GM19328 (cell line): ENCODE data around the gene TMEM126B.
"Not testable (repeated sequence)": the region's sequence is repeated elsewhere in the genome, so short reads cannot be mapped to it uniquely, and the experiment has no call there.

Source experiments
- ATAC-seq: cut with Tn5 transposase; IDR thresholded peaks from one replicate; pipeline ENCODE4 v1.9.1; 2021; ENCODE audit warnings: mild to moderate bottlenecking, moderate library complexity; ENCODE audit not compliant: unreplicated experiment

TMEM126B gene

DNA sequence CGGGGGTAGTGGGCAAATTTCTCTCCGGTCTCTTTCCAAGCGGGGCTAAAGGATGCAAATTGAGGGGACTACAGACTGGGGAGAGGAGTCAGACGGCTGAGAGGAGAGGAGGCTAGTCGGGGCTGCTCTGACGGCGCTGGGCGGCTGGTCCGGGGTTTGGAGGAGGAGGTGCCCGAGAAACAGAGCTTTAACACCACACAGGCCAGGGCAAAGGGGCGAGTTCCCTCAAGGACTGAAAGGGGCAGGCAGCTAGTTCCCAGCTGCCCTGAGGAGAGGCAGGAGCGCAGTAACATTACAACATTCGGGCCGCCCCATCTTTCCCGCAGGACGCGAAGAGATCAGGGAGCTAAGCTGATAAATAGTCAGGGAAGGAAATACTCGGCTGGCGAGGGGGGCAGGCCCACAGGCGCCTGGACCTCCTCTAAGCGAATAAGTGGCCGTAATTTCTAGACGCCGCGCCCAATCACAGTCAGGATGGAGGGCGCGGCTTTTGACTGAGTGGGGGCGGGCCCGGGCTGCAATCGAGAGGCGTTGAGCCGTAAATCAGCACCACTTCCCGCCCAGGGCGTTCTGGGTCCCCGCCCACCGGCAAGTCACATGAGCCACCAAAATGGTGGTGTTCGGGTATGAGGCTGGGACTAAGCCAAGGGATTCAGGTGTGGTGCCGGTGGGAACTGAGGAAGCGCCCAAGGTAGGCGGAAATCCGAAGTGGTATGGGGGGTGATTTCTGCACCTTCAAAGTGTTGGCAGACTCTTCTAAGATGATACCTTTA is at the start of gene TMEM126B:
Gene TMEM126B (plus strand): TSS at position 596 of the 773 bp plus-strand sequence. CDS start 15 bp downstream, at position 611.
- peak; percentile 99 for ATAC-seq

DNA sequence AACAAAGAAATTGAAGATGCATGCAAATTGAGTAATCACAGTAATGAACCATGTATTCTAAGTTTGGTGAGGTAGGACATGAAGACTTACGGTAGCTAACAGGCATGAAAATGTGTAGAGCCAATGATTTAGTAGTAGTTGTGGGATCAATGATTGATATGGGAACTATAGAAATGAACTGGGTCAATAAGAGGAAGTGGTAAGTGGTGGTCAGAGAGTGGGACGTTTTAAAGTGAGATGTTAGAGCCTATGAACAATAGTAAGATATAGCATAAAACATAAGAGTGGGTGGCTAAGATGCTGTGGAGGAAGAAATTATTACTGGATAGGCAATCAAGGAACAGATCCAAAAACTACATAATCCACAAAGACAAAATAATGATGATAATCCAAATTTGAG is 46.3 kb upstream of the TMEM126B start:
- ATAC-seq = no peak

DNA sequence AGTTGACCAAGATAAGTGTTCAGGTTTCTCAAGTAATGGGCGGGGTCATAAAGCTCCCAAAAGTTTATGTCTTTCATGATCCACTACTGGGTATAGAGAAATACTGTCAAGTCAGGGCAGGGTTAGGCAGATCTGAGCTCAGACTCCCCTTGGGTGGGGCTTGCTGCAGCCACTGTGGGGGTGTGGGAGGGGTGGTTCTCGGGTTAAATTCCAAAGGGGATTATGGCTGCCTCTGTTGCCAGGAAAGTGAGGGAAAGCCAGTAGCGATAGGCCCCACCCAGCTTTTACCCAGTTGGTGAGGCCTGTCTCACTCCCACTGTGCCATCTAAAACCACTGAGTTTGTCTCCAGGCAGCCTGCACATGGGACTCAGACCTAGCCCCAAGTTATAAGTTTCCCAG is 39.0 kb upstream of the TMEM126B start:
- ATAC-seq = no peak

DNA sequence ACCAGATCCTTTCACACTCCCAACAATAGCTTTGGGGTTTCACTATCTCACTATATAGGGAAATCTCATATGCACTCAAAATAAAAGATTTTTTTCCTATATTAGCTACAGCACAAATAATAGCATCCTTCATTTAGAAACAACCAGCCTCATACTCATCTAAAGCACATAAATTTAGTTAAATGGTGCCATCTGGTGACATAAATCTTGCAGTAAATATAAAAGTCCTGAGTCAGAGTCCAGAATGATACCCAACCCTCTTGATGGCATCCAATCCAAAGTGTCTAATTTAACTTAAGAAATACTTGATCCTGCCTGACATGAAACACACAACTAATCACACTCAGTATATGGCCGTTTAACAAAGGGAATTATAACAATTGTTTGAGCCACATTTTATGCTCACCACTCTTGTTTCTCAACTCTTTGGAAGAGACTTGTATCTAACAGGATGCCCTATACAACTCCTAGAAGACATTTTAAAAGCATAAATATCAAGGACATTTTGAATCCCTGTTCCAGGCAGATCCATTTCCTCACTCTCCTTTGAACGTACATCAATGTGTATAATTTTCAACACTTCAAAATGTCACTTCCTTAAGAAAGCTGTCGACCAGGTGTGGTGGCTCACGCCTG is 37.4 kb upstream of the TMEM126B start:
- ATAC-seq = peak; percentile 55

DNA sequence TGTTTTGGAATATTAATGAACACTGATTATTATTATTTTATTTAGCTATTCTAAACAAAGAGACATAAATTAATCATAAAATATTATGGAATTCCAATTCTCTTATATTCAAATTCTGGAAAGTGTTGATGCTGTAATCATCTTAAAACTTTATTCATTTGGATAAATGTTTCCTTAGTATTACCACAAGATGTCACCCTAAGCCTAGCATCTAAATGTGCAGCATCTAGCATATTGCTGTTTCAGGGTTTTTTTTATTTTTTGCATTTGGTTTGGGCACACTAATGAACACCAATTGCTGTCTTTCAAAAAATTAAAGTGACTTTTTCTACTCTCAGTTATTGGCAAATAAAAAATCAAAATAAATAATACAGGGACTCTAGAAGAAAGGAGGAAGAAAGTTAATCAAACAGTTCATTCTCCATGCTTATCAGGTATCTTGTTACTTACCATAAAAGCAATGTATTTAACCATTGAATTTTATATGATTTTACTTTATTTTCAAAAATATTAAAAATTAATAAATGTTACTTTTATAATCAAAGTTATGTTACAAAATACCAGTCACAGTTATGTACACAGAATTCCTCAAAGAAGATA is 33.0 kb upstream of the TMEM126B start:
- ATAC-seq = no peak

DNA sequence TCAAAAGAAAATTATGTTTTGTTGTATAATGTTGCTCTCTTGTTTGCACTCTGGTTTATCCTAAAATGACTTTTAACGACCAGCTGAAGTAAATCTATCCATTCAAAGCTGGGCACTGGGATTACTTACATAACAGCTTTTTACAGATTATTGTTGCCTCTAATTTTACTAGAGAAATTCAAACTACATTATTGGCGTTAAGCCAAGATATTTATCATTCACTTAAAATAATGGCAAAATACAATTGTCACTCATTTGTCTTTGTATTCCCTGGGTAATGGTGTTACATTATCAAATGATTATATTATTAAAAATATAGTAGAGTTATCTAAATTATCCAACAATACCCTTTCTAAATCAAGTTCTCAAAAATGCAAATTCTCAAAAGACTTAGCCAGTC is 31.5 kb upstream of the TMEM126B start:
- ATAC-seq = no peak

DNA sequence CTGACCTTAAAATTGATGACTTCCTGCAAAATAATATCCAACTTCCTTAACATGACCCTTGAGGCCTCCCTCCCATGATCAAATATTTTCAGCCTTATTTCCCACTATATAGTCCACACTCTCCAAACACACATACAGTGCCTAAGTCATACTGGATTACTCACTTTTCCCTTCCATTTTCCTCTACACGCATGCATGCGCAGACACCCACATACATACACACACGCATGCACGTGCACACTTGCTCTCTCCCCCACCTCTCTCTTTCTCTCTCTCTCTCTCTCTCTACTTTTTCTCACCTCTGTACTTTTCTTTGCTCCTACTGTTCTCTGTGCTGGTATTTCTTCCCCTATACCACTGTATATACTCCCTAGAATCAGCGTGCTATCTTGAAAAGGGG is 29.3 kb upstream of the TMEM126B start:
- ATAC-seq = no peak

DNA sequence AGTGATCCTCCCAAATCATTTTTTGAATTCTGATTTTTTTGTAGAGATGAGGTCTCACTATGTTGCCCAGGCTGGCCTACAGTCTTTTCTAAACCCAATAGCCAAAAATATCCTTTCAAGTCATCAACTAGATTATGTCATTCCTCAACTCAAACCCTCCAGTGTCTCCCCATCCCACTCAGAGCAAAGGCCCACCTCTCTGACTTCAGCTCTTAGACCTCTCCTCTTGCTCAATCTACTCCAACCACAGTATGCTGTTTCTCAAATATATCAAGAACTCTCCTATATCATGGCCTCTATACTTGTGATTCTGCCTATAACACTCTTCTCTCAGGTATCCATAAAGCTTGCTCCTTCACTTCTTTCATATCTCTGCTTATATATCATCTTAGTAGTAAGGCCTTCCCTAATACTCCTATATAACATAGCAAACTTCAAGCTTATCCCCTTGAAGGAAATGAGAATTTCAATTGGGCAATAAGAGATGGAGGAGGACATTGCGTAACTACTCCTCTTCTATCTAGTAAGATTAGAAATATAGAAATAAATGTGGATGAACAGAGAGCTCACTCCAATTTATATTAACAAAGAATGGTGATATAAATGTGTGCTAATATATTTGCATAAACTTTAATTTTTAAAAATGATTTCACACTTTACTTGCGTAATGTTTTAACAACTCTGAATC is 25.7 kb upstream of the TMEM126B start:
- no peak for ATAC-seq

DNA sequence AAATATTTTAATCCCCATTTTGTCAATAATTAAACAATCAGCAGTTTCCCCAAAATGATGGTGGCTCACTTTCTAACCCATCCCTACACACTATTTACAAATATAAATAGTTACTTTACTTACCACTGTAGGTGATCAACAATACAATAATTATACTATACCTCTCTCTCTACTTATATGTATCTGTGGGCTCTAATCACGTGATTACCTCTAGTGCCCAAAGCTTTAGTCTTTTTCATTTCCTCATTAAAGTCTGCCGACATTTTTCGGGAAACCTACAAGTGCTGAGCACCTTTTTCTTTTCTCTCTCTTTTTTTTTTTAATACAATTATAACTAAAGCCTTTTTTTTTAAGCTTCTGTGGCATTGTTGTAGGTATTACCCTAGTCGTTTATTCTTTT is 25.2 kb upstream of the TMEM126B start:
- no peak for ATAC-seq

DNA sequence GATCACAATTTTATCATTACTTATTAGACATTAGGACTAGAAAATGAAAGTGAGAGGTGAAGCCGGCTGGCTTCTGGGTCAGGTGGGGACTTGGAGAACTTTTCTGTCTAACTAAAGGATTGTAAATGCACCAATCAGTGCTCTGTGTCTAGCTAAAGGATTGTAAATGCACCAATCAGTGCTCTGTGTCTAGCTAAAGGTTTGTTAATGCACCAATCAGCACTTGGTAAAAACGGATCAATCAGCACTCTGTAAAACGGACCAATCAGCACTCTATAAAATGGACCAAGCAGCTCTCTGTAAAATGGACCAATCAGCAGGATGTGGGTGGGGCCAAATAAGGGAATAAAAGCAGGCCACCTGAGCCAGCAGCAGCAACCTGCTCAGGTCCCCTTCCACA is 22.2 kb upstream of the TMEM126B start:
- not testable (repeated sequence) for ATAC-seq

DNA sequence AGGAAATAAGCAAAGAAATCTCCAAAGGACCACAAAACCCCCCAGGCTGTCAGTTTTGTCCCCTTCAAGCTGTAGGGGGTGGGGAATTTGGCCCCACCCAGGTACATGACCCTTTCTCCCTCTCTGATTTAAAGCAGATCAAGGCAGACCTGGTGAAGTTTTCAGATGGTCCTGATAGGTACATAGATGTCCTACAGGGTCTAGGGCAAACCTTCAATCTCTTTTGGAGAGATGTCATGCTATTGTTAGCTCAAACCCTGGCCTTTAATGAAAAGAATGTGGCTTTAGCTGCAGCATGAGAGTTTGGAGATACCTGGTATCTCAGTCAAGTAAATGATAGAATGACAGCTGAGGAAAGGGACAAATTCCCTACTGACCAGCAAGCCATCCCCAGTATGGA is 19.8 kb upstream of the TMEM126B start:
- ATAC-seq = not testable (repeated sequence)

DNA sequence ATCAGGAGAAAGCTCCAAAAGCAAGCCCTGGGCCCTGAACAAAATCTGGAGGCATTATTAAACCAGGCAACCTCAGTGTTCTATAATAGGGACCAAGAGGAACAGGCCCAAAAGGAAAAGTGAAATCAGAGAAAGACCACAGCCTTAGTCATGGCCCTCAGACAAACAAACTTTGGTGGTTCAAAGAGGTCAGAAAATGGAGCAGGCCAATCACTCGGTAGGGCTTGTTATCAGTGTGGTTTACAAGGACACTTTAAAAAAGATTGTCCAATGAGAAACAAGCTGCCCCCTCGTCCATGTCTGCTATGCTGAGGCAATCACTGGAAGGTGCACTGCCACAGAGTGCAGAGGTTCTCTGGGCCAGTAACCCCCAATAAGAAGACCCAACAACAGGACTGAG is 19.1 kb upstream of the TMEM126B start:
- not testable (repeated sequence) for ATAC-seq

DNA sequence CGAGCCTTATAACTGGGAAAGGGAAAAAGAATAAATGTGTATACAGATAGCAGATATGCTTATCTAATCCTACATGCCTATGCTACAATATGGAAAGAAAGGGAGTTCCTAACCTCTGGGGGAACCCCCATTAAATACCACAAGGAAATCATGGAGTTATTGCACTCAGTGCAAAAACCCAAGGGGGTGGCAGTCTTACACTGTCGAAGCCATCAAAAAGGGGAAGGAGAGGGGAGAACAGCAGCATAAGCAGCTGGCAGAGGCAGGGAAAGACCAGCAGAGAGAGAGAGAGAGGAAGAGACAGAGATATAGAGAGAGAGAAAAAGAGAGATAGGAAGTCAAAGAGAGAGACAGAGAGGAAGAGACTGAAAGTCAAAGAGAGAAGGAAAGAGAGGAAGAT is 16.8 kb upstream of the TMEM126B start:
- ATAC-seq = not testable (repeated sequence)

DNA sequence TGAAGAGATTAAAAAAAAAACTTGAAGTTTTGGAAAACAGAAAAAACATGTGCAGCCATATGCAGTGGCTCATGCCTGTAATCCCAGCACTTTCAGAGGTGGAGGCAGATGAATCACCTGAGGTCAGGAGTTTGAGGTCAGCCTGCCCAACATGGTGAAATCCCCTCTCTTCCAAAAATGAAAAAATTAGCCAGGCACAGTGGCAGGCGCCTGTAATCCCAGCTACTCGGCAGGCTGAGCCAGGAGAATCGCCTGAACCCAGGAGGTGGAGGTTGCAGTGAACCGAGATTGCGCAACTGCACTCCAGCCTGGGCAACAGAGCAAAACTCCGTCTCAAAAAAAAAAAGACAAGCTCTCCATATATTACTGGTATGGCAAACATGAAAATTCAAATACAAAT is 8.9 kb upstream of the TMEM126B start:
- no peak for ATAC-seq

DNA sequence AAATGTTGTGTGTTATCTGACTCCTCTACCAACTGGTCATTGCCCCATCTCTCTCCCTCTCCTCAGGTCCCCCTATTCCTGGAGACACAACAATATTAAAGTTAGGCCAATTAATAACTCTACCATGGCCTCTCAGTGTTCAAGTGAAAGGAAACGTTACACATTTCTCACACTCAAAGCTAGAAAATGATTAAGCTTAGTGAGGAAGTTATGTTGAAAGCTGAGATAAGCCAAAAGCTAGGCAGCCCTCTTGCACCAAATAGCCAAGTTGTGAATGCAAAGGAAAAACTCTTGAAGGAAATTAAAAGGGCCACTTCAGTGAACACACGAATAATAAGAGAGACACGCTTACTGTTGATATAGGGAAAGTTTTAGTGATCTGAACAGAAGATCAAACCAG is 8.1 kb upstream of the TMEM126B start:
- ATAC-seq = no peak

DNA sequence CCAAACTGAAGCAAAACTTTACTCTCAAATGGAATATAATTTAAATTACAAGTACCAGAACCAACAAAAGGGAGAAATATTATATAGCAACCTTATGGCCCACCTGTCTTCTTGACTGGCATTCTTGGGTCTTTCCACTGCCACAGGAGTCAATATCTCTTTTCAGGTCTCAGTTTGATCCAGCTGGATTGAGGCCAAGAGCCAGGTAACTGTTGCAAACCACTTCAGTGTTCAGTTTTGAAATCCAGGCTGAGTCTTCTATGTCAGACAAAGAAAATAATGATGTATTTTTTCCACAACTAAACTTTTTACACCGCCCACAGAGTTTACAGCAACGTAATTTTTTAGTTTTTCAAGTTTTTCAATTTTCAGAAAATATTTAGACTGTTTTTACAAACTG is 1.9 kb upstream of the TMEM126B start:
- ATAC-seq = no peak

DNA sequence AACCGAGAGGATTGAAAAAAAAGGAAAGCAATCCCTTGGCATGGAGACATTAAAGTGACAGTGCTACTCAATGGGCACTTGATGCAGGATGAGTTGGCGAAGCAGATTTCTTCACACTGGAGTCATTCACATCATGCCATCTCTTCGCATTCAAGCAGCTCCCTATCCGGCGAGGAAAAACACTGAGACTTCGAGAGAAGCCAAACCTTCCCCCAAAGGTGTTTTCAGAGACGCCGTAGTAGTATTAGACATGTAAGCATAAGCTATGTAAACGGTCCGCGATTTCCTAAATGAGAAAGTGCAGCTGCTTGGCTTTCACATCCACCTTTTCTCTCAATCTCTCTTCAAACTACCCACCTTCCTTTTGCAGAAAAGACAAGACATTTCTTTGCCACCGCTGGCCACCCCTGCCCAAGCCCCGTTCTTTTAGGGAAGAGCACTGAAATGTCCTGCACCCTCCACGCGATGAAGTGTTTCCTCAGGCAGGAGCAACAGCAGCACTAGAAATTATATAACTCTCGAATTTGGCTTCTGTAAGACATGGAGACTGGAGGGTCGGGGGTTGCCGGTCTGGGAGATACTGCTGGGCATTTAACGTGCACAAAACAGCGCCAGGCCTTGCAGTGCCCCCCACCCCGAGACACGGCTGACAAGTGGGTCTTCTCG is 928 bp upstream of the TMEM126B start, which contains the start of gene DLG2:
Gene DLG2 (minus strand): TSS at position 13 of the 666 bp plus-strand sequence.
- no peak for ATAC-seq

DNA sequence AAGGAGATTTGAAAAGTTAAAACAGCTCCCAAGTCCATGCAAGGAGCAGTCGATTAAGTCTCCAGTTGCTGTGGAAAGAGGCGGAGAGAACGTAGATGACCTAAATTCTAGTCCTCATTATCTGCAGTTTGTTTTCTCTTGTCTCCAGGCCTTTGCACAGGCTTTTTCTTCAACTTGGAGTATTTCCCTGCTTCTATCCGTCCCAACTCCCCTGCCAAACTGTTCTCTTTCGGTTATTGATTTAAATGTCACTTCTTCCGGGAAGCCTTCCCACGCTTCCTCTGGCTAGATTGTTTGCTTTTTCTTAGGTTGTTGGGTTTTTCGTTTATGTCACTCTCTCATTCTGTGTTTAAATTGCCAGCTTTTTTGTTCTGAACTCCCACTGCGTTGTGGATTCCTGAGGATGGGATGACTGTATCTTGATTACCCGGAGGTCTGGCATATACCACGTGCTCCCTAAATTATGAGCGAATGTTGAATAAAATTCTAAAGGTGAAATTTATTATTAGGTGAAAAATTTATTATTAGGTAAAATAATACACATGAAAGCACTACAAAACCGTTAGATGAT is 463 bp downstream of the TMEM126B start:
- ATAC-seq = peak; percentile 3

DNA sequence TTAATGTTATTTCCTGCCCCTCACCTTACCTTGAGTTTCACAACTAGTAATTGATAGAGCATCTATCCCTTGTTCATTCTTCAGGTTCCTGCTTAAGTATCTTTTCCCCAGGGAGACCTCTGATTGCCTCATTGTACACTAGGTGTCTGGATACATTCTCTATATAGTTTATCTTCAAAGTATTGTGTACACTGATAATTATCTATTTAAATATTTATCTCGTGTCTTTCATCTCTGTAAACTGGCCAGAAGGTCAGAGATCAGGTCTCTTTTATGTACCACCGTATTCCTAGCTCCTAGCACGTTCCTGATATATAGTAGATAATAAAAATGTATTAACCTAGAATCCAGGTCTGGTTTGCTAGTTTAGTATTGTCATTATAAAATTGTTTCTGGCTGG is 6.4 kb downstream of the TMEM126B start:
- ATAC-seq = no peak

DNA sequence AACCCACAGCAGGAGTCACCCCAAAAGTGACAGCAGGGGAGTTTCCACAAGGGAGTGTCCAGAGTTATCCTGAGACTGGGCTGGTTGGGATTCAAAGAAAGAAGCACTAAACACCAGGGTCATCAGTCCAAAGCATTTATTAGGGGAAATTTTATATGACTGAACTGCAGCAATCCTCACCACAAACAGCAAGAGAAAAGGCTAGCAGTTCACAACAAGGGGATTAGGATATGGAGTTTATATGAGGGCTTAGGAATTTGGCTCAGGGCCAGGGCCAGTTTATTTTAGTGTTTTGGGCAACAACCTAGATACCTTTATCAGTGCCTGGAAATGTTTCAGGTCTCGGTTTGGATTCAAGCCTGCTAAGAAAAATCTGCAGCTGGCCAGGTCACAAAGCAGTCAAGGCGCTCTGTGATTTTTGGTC is 14.8 kb downstream of the TMEM126B start:
- no peak for ATAC-seq

DNA sequence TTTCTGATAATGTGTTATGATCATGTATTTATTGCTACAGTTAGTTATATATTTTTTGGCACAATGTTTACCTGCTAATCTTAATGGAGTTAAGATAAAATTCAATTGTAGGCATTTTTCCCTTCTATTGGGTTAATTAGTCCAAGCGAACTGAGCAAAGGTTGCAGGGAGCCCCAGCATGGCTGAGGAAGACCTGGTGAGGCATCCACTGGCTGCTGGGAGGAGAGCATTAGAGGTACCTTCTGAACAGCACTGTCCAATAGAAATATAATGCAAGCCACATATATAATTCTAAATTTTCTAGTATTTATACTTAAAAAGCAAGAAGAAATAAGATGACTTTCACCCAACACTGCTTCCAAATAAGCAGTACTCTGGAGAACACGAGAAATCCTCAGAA is 18.7 kb downstream of the TMEM126B start:
- ATAC-seq = no peak
